Uterus (tissue), 4 donors: ENCODE data around the gene UVRAG. TPM values are rescaled to one million over a fixed set of nuclear protein-coding genes. Genes with fewer than 3 reads are reported as not detected.

ENCODE experiments used
- DNase-seq, 2 donors: peaks; one replicate each; pipeline ENCODE4 v3.0.0-alpha.2; 2019 to 2020
- H3K27ac ChIP-seq, 2 donors: fragments of 200-600 bp; sonication (generic); 1 replicate in 1 of 2; 2 replicates in 1 of 2; pipeline ENCODE4 v1.5.1; 2016 to 2018
- H3K27me3 ChIP-seq, 2 donors: fragments of 200-600 bp; sonication (generic); one replicate each; pipeline ENCODE4 v1.5.1; 2018 to 2019; ENCODE audit warnings: control low read depth in 1 of 2
- H3K36me3 ChIP-seq, 2 donors: fragments of 200-600 bp; sonication (generic); one replicate each; pipeline ENCODE4 v1.5.1; 2019; ENCODE audit warnings: control low read depth in 1 of 2
- H3K4me1 ChIP-seq, 2 donors: fragments of 200-600 bp; sonication (generic); one replicate each; pipeline ENCODE4 v1.5.1; 2018 to 2019; ENCODE audit warnings: control low read depth in 1 of 2
- H3K4me3 ChIP-seq, 2 donors: fragments of 200-600 bp; sonication (generic); 1 replicate in 1 of 2; 2 replicates in 1 of 2; pipeline ENCODE4 v1.5.1; 2018 to 2019; ENCODE audit warnings: mild to moderate bottlenecking in 1 of 2
- H3K9me3 ChIP-seq, 2 donors: fragments of 200-600 bp; sonication (generic); one replicate each; pipeline ENCODE4 v1.5.1; 2019; ENCODE audit warnings: control low read depth in 1 of 2
- CTCF ChIP-seq, 4 experiments: fragments of 200-600 bp in 2 of 4; fragments of 450-650 bp in 2 of 4; sonication (generic) in 2 of 4; IDR thresholded peaks; one replicate each; pipeline ENCODE4 v1.5.1; 2016 to 2019; ENCODE audit warnings: antibody characterized with exemption in 4 of 4, mild to moderate bottlenecking in 2 of 4, moderate library complexity in 1 of 4
- POLR2A ChIP-seq, 2 donors: fragments of 450-650 bp; IDR thresholded peaks; one replicate each; pipeline ENCODE4 v1.6.1; 2016; ENCODE audit warnings: antibody characterized with exemption in 2 of 2, mild to moderate bottlenecking in 1 of 2, moderate library complexity in 1 of 2
- intact Hi-C: fragments of 100-400 bp; cut with DNase I; formaldehyde crosslinking; loops from one replicate; pipeline ENCODE4 v1.15.1; 2023; ENCODE audit warnings: low total_unique reads
- total RNA-seq, 4 donors: library from RNA; depleted of rRNA in 3 of 4; stranded (reverse); fragments of >200 nt in 3 of 4; gene quantifications; one replicate each; pipeline versions ENCODE4 v1.1.0 to v1.2.4, GENCODE V29; 2014 to 2023
- donor health status: DM: yes; HTN: yes; CAD: no.

The UVRAG gene
- total RNA-seq, 4 donors from 2014 or later = 14.9 to 42.9 (median 26.4) TPM

- no peak for DNase-seq
- Histone ChIP-seq H3K4me3 (no peak overlapping the region), H3K27ac (no peak overlapping the region), H3K36me3 (no peaks in the 10 kb centered on the region), H3K4me1 (no peaks in the 10 kb centered on the region), H3K27me3 (no peaks in the 10 kb centered on the region), H3K9me3 (no peaks in the 10 kb centered on the region)
- no peak for TF ChIP-seq POLR2A (IDR thresholded peaks at IDR 0.05)
- TF ChIP-seq CTCF (IDR thresholded peaks at IDR 0.05) = no peak
- intact Hi-C loops = loop anchor here (5.0 kb wide), 1 partner anchor 1962 kb away; no protein-coding TSS in a partner anchor
Observed at GRCh38 chr11:76184551-76184993, 369.6 kb downstream of the UVRAG start.

GRCh38 chr11:76185511-76185910, 370.5 kb downstream of the UVRAG start:
- Histone ChIP-seq H3K9me3 (no peaks in the 10 kb centered on the region), H3K36me3 (no peaks in the 10 kb centered on the region), H3K4me1 (no peaks in the 10 kb centered on the region), H3K4me3 (no peak overlapping the region), H3K27me3 (no peaks in the 10 kb centered on the region), H3K27ac (no peak overlapping the region)
- DNase-seq = no peak
- intact Hi-C loops = no loop called here
- TF ChIP-seq CTCF (IDR thresholded peaks at IDR 0.05) (no peak), POLR2A (IDR thresholded peaks at IDR 0.05) (no peak)

GRCh38 chr11:76185931-76186401, 371.0 kb downstream of the UVRAG start:
- no peak overlapping the region for H3K27ac ChIP-seq
- H3K36me3 ChIP-seq = no peaks in the 10 kb centered on the region
- TF ChIP-seq CTCF (IDR thresholded peaks at IDR 0.05) = no peak
- TF ChIP-seq POLR2A (IDR thresholded peaks at IDR 0.05) = no peak
- no peaks in the 10 kb centered on the region for H3K27me3 ChIP-seq
- intact Hi-C loops = no loop called here
- DNase-seq = peak; percentile 37 to 40
- no peaks in the 10 kb centered on the region for H3K4me1 ChIP-seq
- H3K9me3 ChIP-seq = no peaks in the 10 kb centered on the region
- H3K4me3 ChIP-seq = no peak overlapping the region

GRCh38 chr11:76186776-76187279, 371.8 kb downstream of the UVRAG start:
- no peaks in the 10 kb centered on the region for H3K27me3 ChIP-seq
- H3K4me1 ChIP-seq = no peaks in the 10 kb centered on the region
- TF ChIP-seq CTCF (IDR thresholded peaks at IDR 0.05) (no peak), POLR2A (IDR thresholded peaks at IDR 0.05) (no peak)
- no peak for DNase-seq
- intact Hi-C loops = no loop called here
- peak overlapping the region in 1 of 2 donors; percentile 11 for H3K27ac ChIP-seq
- no peak overlapping the region for H3K4me3 ChIP-seq
- no peaks in the 10 kb centered on the region for H3K9me3 ChIP-seq
- no peaks in the 10 kb centered on the region for H3K36me3 ChIP-seq

GRCh38 chr11:76188873-76189272, 373.9 kb downstream of the UVRAG start:
- Histone ChIP-seq H3K4me3 (no peak overlapping the region), H3K9me3 (no peaks in the 10 kb centered on the region), H3K27ac (no peak overlapping the region), H3K36me3 (no peaks in the 10 kb centered on the region), H3K4me1 (no peaks in the 10 kb centered on the region), H3K27me3 (no peaks in the 10 kb centered on the region)
- intact Hi-C loops = no loop called here
- DNase-seq = no peak
- no peak for TF ChIP-seq CTCF (IDR thresholded peaks at IDR 0.05)
- TF ChIP-seq POLR2A (IDR thresholded peaks at IDR 0.05) = no peak
